ENCODE measurements around the gene C6orf163.

Gene C6orf163

DNA sequence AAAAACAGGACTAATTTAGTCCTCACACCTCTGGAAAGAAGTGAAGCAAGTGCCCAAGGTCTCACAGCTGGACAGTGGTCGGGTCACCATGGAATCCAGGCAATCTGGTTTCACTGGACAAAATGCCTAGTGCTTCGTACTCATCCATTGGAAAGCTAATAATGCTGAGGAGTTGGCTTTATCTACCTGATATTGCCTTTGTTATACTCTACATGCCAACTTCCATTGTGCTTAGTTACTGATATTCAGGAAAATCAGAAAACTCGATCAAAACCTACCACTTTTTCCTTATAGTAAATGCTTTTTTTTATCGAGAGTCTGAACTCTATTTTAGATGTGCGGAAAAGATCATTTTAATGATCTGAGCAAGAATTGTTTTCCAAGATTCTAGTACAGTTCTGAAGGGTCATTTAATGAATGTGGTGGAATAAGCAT is 64.1 kb downstream of the C6orf163 start:
- DNase-seq (ENCODE audit: low read depth in 3 of 3) = no peak
